Ascending aorta (tissue), 2 donors: ENCODE data around the gene ENPP7. TPM values are rescaled to one million over a fixed set of nuclear protein-coding genes. Genes with fewer than 3 reads are reported as not detected.
A peak's percentile ranks its signal among the peaks of the same experiment; 100 is the strongest.

ENCODE experiments used
- DNase-seq, 2 donors: peaks; one replicate each; pipeline ENCODE4 v3.0.0-alpha.2; 2019; ENCODE audit warnings: low spot score in 2 of 2
- H3K27ac ChIP-seq, 2 donors: fragments of 200-600 bp; sonication (generic); one replicate each; pipeline ENCODE4 v1.5.1; 2016 to 2017; ENCODE audit warnings: mild to moderate bottlenecking in 1 of 2
- H3K27me3 ChIP-seq: fragments of 200-600 bp; sonication (generic); one replicate; pipeline ENCODE4 v1.5.1; 2017
- H3K36me3 ChIP-seq, 2 donors: fragments of 200-600 bp; sonication (generic); one replicate each; pipeline ENCODE4 v1.5.1; 2016
- H3K4me1 ChIP-seq, 2 donors: fragments of 200-600 bp; sonication (generic); one replicate each; pipeline ENCODE4 v1.5.1; 2016 to 2017; ENCODE audit warnings: mild to moderate bottlenecking in 1 of 2
- H3K4me3 ChIP-seq, 2 donors: fragments of 200-600 bp; sonication (generic); one replicate each; pipeline ENCODE4 v1.5.1; 2016 to 2017; ENCODE audit warnings: mild to moderate bottlenecking in 1 of 2
- H3K9me3 ChIP-seq, 2 donors: fragments of 200-600 bp; sonication (generic); one replicate each; pipeline ENCODE4 v1.5.1; 2016
- intact Hi-C: fragments of 100-400 bp; cut with DNase I; formaldehyde crosslinking; loops from one replicate; pipeline ENCODE4 v1.15.1; 2023
- total RNA-seq: library from RNA; depleted of rRNA; stranded (reverse); fragments of >200 nt; gene quantifications from one replicate; pipeline ENCODE4 v1.1.0, GENCODE V29; 2016
- TF ChIP-seq, protein P1 (sequence below), 3 experiments: fragments of 200-600 bp in 2 of 3; fragments of 450-650 bp in 1 of 3; sonication (generic) in 2 of 3; IDR thresholded peaks; one replicate each; pipeline ENCODE4 v1.5.1; 2016 to 2019; ENCODE audit warnings: antibody characterized with exemption in 3 of 3, mild to moderate bottlenecking in 1 of 3, moderate library complexity in 1 of 3

The ENPP7 gene
- total RNA-seq, 1 donor from 2014 or later, result 2.2 TPM

DNA sequence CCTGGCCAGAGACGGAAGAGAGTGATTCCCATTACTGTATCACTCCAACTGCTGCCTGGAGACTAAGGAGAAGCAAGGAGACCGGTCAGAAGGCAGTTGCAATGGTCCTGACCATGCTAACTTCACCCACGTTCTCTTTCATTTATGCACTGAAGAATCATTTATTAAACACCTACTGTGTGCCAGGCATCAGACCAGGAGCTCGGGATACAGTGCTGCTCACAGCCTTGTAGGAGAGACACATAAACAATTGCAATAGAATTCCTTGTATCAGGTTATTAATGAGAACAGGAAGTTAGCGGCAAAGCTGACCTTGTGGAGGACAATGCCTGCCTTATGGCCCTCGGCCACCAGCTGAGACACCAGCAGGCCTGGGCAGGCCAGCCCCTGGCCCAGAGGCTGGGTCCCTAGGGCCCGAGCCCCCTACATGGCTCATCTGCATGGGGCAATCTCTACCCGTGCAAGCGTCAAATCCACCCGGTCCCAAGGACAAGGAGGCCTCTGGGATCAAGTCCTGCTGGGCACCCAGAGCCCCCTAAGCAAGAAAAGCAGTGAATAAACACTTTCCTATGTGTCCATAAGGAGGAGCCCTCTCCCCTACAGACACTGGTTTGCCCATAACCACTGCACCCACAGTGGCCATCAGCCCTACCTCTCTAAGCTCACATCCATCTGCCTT is 8.6 kb upstream of the ENPP7 start:
- Histone ChIP-seq H3K27ac (no peak overlapping the region), H3K4me1 (no peaks in the 10 kb centered on the region), H3K4me3 (no peak overlapping the region), H3K9me3 (no peaks in the 10 kb centered on the region), H3K36me3 (no peaks in the 10 kb centered on the region), H3K27me3 (no peaks in the 10 kb centered on the region)
- no peak for DNase-seq
- intact Hi-C loops, result no loop called here
- TF ChIP-seq, protein P1, sequence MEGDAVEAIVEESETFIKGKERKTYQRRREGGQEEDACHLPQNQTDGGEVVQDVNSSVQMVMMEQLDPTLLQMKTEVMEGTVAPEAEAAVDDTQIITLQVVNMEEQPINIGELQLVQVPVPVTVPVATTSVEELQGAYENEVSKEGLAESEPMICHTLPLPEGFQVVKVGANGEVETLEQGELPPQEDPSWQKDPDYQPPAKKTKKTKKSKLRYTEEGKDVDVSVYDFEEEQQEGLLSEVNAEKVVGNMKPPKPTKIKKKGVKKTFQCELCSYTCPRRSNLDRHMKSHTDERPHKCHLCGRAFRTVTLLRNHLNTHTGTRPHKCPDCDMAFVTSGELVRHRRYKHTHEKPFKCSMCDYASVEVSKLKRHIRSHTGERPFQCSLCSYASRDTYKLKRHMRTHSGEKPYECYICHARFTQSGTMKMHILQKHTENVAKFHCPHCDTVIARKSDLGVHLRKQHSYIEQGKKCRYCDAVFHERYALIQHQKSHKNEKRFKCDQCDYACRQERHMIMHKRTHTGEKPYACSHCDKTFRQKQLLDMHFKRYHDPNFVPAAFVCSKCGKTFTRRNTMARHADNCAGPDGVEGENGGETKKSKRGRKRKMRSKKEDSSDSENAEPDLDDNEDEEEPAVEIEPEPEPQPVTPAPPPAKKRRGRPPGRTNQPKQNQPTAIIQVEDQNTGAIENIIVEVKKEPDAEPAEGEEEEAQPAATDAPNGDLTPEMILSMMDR (IDR thresholded peaks at IDR 0.05), result no peak

DNA sequence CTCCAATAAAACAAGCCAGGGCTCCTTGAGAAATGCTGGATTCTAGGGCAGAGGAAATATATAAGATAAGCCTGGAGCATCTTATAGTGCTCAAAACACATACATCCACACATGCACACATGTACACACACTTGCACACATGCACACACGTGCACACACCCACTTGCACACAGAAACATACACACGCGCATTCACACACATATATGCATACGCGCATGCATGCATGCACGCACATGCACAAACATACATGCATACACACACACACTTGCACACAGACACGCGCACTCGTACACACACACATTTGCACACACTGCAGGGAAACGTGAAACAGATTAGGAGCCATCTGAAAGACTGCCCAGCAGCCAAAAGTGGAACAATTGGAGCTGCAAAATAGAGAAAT is 8.0 kb upstream of the ENPP7 start:
- DNase-seq, result no peak
- no peaks in the 10 kb centered on the region for H3K4me1 ChIP-seq
- H3K4me3 ChIP-seq, result no peak overlapping the region
- no peaks in the 10 kb centered on the region for H3K9me3 ChIP-seq
- TF ChIP-seq, protein P1 (IDR thresholded peaks at IDR 0.05), result no peak
- H3K27me3 ChIP-seq, result no peaks in the 10 kb centered on the region
- no peak overlapping the region for H3K27ac ChIP-seq
- no peaks in the 10 kb centered on the region for H3K36me3 ChIP-seq
- intact Hi-C loops, result no loop called here

DNA sequence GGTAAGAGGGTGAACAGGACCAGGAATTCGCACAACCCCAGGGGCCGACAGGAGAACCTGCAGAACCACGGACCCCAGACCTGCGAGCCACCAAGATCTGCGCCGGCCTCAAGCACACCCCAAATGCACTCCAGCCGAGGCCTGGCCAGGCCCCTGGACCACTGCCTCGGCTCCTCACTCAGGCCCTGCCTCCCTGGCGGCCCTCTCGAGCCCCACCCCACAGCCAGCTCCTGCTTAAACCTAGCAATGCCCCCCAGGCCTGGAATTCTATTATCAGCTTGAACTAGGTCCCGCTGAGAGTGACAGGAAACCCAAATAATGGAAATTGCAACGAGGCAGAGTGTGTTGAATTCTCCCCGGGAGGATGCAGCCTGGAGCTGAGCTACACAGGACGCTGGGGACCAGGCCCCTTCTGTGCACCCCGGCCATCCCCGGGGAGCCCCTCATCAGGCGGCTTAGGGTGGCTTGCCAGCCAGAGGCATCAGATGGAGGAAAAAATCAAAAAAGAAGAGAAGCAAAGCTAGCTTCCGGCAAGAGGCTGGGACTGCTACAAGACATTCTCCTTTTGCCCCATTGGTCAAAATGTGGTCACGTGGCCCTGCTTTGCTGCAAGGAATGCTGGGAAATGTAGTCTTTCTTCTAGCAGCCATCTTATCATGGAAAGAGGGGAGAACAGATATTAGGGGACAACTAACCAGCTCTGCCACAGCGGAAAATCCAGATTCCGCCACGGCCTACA is 2.4 kb upstream of the ENPP7 start:
- Histone ChIP-seq H3K36me3 (no peaks in the 10 kb centered on the region), H3K4me1 (peaks cover 0 to 3% of the 10 kb centered on the region in 2 donors), H3K27ac (no peak overlapping the region), H3K9me3 (no peaks in the 10 kb centered on the region), H3K27me3 (no peaks in the 10 kb centered on the region), H3K4me3 (peak overlapping the region; percentile 41 to 62)
- TF ChIP-seq, protein P1 (IDR thresholded peaks at IDR 0.05), result no peak
- peak; percentile 53 to 90 for DNase-seq
- intact Hi-C loops, result no loop called here

DNA sequence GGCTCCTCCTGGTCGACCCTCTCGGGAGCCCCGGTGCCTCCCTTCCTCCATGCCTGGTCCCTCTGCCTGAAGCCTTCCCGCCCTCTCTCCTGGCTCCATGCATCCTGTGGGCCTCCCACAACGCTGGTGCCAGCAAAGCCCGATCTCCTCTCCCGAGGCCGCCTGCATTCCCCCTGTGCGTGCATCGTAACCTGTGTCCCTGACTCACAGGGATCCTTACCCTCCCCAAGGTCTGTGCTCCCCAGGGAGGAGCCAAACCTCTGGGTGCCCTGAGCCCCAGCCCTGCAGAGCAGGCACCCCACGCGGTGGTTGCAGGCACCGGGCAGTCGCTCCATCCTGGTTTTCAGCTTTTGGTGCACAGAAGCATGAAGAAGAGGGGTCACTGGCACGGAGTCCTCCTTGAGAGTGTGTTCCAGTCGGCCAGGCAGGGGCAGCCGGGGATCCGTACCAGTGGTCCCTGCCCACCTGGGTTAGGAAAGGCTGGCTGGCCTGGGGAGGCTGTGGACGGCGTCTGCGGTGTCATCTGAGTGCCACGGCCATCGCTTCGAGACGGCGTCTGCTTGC is 1.8 kb upstream of the ENPP7 start:
- no peak for DNase-seq
- TF ChIP-seq, protein P1 (IDR thresholded peaks at IDR 0.05), result no peak
- Histone ChIP-seq H3K4me1 (peaks cover 0 to 3% of the 10 kb centered on the region in 2 donors), H3K27ac (no peak overlapping the region), H3K9me3 (no peaks in the 10 kb centered on the region), H3K4me3 (peak overlapping the region; percentile 41 to 62), H3K27me3 (no peaks in the 10 kb centered on the region), H3K36me3 (no peaks in the 10 kb centered on the region)
- intact Hi-C loops, result no loop called here

DNA sequence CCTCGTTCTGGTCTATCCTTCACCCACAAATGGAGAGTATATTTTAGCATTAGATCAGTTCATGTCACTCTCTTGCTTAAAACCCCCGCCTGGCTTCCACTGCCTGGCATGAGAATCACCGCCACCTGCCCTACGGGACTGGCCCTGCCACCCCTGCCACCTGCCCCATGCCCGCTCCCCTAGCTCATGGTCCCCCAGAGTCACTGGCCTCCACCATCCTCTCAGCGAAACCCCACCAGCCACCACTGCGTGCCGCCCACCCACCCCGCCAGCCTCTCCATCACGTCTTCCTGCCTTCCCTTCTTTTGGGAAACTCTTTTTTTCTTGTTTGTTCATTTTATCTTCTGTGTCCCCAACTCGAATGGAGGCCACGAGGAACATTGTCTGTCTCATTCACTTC is 982 bp upstream of the ENPP7 start:
- H3K27ac ChIP-seq, result no peak overlapping the region
- TF ChIP-seq, protein P1 (IDR thresholded peaks at IDR 0.05), result no peak
- peaks cover 0 to 3% of the 10 kb centered on the region in 2 donors for H3K4me1 ChIP-seq
- H3K36me3 ChIP-seq, result no peaks in the 10 kb centered on the region
- H3K27me3 ChIP-seq, result no peaks in the 10 kb centered on the region
- no peaks in the 10 kb centered on the region for H3K9me3 ChIP-seq
- DNase-seq, result no peak
- intact Hi-C loops, result no loop called here
- no peak overlapping the region for H3K4me3 ChIP-seq
